GM12865 (cell line): ENCODE data around the gene SLC6A7.

Experiments
- DNase-seq: peaks from one replicate; pipeline ENCODE4 v3.0.0; 2010; ENCODE audit warnings: low read depth
- H3K4me3 ChIP-seq: 2 replicates; pipeline ENCODE4 v1.5.1; 2011; ENCODE audit warnings: mild to moderate bottlenecking, low read depth, low read length, control low read depth
- CTCF ChIP-seq: IDR thresholded peaks from 2 replicates; pipeline ENCODE4 v1.5.1; 2011; ENCODE audit warnings: low read length, control low read depth, low read depth, inconsistent platforms; ENCODE audit not compliant: insufficient read depth; ENCODE audit errors: missing control alignments

Gene SLC6A7

GRCh38 chr5:150182774-150183173 is 7.1 kb upstream of the SLC6A7 start:
- H3K4me3 ChIP-seq = no peak overlapping the region
- no peak for TF ChIP-seq CTCF
- no peak for DNase-seq

- no peak for TF ChIP-seq CTCF
- no peak overlapping the region for H3K4me3 ChIP-seq
- no peak for DNase-seq
These were observed 6.4 kb upstream of the SLC6A7 start for GRCh38 chr5:150183436-150183835.

GRCh38 chr5:150184006-150184405 is 5.9 kb upstream of the SLC6A7 start:
- TF ChIP-seq CTCF = no peak
- no peak for DNase-seq
- no peak overlapping the region for H3K4me3 ChIP-seq

- no peak for TF ChIP-seq CTCF
These were observed 4.6 kb upstream of the SLC6A7 start for GRCh38 chr5:150184990-150185912.

GRCh38 chr5:150186137-150186536 is 3.7 kb upstream of the SLC6A7 start:
- TF ChIP-seq CTCF = no peak
- DNase-seq = no peak
- no peak overlapping the region for H3K4me3 ChIP-seq

More at GRCh38 chr5:150184990-150185912, 4.6 kb upstream of the SLC6A7 start:
- H3K4me3 ChIP-seq = no peak overlapping the region
- DNase-seq = no peak

- DNase-seq = no peak
- H3K4me3 ChIP-seq = no peak overlapping the region
- TF ChIP-seq CTCF = no peak
These were observed 3.0 kb upstream of the SLC6A7 start for GRCh38 chr5:150186897-150187296.

GRCh38 chr5:150188146-150188842 is 1.6 kb upstream of the SLC6A7 start:
- TF ChIP-seq CTCF = no peak
- DNase-seq = no peak
- no peak overlapping the region for H3K4me3 ChIP-seq
